GM20000 (cell line): ENCODE data around the gene KMT2D.

Experiments
- DNase-seq: peaks from one replicate; pipeline ENCODE4 v3.0.0; 2012; ENCODE audit warnings: low spot score
- TF ChIP-seq, protein P1 (sequence below): IDR thresholded peaks from 2 replicates; pipeline ENCODE4 v1.5.1; 2012; ENCODE audit warnings: mild to moderate bottlenecking, control low read depth; ENCODE audit errors: extremely low read depth, missing control alignments

KMT2D gene

DNA sequence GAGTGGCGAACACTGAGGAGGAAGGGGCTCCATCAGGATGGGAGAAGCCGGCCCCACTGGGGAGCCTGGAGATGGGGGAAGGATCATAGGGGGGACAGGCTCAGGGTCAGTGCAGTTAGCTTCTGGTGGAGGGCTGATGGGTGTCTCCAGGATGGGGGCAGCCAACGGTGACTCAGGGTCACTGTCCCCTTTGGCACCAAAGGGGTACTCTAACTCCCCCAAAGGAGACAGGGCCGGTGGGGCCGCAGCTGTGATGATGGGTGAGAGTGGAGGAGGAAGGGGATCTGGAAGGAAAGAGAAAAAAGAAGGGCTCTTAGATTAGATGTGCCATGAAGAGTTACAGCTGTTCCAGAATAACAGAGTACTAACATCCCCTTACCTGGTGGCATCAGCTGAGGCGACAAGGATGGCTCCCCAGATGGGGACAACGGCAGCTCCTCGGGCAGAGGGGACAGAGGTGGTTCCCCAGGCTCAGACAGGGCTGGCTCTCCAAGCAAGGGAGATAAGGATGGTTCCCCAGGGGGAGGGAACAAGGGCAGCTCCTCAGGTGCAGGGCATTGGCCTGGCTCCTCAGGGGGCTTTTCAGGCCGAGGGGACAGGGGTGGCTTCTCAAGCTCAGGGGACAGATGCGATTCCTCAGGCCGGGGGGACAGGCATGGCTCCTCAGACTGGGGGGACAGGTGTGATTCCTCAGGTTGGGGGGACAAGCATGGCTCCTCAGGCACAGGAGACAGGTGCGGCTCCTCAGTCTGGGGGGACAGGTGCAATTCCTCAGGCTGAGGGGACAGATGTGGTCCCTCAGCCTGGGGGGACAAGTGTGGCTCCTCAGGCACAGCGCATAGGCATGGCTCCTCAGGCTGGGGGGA lies 9.9 kb downstream of the KMT2D start:
- TF ChIP-seq, protein P1, sequence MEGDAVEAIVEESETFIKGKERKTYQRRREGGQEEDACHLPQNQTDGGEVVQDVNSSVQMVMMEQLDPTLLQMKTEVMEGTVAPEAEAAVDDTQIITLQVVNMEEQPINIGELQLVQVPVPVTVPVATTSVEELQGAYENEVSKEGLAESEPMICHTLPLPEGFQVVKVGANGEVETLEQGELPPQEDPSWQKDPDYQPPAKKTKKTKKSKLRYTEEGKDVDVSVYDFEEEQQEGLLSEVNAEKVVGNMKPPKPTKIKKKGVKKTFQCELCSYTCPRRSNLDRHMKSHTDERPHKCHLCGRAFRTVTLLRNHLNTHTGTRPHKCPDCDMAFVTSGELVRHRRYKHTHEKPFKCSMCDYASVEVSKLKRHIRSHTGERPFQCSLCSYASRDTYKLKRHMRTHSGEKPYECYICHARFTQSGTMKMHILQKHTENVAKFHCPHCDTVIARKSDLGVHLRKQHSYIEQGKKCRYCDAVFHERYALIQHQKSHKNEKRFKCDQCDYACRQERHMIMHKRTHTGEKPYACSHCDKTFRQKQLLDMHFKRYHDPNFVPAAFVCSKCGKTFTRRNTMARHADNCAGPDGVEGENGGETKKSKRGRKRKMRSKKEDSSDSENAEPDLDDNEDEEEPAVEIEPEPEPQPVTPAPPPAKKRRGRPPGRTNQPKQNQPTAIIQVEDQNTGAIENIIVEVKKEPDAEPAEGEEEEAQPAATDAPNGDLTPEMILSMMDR = no peak
- no peak for DNase-seq

DNA sequence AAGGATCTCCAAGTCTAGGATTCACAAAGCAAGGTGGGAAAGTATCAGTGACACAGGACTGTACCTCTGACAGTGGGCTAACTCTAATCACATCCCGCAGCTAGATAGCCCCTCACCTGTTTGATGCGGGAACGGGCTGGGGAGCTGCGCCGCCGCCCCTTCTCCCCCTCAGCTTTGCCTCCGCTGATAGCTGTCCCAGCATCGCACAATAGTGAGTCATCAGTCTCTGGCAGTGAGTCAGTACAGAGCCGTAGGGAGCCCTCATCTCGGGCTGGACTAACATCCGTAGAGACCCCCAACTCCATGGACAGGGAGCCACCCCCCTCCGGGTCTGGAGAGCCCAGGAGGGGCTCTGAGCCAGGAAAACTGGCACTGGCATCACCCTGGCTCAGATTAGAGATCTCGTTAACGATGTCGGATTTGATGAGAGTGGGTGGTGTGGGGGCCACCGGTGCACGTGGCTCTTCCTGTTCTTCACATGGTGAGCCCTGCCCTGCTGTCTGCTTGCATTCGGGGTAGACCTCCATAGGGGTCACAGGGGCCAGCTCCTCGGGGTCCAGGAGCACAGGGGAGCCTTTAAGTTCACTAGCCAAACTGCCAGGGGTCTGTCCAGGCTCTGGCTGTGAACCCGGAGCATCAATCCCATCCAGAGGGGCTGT lies 10.9 kb downstream of the KMT2D start:
- TF ChIP-seq, protein P1 = no peak
- no peak for DNase-seq

DNA sequence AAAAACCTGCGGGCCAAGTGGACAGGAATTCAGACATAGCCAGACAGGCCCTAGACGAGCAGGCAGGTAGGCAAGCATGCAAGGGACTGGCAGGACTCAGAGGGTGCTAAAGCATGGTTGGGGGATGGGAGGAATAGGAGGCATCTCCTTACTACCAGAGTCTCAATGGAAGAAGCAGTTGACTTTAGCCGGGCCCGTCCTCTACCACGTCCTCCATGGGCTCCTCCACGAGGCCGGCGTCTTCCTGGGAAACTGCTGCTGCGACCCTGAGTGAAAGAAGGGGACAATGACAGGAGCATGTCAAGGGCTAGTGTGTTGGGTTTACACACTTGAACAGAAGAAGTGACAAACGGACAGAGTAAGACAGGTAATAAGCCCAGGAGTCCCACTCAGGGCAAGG lies 11.6 kb downstream of the KMT2D start:
- no peak for DNase-seq
- TF ChIP-seq, protein P1 = no peak

DNA sequence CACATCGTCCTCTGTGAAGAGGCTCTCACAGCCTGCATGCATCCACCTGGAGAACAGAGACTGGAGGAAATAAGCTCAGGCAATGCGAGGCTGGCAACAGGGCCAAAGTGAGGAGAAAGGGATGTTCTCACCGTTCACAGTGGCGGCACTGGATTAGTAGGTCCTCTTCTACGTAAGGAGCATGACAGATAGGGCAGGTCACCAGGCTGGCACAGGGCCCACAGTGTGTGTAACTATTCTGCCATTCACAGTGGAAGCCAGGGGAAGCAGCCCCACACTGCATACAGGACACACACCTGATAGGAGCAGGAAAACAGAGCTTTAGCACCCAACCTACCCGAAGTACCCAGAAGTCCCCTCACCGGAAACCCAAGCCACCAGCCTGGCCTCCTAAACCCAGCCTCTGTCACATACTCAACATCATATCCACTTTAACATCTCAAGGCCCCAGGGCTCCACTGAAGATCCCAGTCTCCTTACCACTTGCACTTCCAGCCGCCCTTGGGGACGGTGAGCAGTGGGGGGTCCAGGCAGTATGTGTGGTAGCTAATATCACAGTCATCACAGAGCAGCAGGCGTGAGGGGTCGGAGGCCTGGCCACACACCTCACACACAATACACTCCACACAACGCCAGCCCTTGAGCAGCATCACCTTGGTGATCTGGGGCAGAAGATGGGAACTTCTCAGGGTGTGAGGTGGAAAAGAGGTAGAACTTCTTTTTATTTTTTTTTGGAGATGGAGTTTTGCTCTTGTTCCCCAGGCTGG lies 14.3 kb downstream of the KMT2D start:
- TF ChIP-seq, protein P1 = no peak
- DNase-seq = no peak

DNA sequence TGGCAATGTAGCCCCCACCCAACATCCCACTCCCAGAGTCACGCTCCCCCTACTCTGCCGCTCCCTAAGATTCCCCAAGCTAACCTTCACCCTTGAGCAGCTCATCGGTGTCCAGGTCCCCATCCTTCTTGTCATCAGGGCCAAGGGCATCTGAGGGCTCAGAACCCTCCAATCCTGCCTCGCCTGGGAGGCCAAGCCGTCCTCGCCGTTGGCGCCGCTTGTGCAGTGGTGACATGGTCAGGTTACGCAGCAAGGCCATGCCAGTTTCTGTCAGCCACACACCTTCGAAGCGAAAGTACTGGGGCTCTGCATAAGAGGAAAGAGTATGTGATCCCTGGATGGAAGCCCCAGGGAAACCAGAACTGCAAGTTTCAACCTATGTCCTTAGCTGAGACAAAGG lies 15.9 kb downstream of the KMT2D start:
- TF ChIP-seq, protein P1 = no peak
- DNase-seq = no peak

DNA sequence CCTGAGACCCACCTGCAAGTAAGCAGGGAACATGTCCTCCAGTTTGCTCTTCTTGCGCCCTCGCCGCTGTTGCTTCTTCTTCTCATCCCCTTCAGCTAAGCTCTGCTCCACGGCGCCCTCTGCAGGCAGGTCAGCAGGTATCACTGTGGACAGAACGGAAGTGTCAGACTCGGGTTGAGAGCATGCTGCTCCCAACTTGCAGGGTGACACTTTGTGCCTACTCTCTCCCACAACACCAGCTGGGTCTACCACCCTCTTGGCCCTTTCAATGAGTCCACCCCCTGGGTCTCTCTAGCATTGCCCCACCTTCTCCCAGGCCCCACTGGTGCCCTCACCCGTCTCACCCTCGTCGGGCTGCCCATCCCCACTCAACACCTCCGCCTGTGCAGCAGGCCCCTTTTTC lies 16.7 kb downstream of the KMT2D start:
- TF ChIP-seq, protein P1 = peak; percentile 75
- peak; percentile 86 for DNase-seq

DNA sequence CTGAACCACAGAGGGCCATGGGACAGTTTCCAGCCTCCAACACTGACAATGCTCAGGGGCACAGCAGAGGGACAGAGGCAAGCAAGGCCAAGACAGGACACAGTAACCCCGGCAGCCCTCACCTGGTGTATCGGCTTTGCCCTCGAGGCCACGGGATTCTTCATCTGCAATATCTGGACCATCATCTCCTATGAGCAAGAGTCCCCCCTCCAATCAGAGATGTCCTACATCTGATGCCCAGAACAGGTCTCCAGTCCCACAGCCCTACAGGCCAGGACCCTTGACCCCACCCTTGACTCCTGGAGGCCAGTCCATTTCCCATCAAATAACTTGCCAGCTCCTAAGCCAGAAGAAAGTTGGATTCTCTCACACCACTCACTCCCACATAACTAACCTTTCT lies 17.4 kb downstream of the KMT2D start:
- no peak for DNase-seq
- TF ChIP-seq, protein P1 = no peak
